Sigmoid colon (tissue), 4 donors: Measurements from ENCODE around the gene ADCY1.
"Not testable (repeated sequence)": the region's sequence is repeated elsewhere in the genome, so short reads cannot be mapped to it uniquely, and the experiment has no call there.

ENCODE experiments used
- EP300 ChIP-seq, 4 donors: sonication (generic); formaldehyde crosslinking; IDR thresholded peaks; one replicate each; pipeline ENCODE4 v1.6.1; 2017; ENCODE audit warnings: antibody characterized with exemption in 4 of 4
- POLR2A ChIP-seq, 2 donors: fragments of 450-650 bp; IDR thresholded peaks; one replicate each; pipeline ENCODE4 v1.6.1; 2016; ENCODE audit warnings: antibody characterized with exemption in 2 of 2, mild to moderate bottlenecking in 2 of 2, moderate library complexity in 2 of 2
- POLR2AphosphoS5 ChIP-seq, 4 donors: sonication (generic); formaldehyde crosslinking; IDR thresholded peaks; one replicate each; pipeline ENCODE4 v1.6.1; 2017; ENCODE audit warnings: antibody characterized with exemption in 4 of 4
- TF ChIP-seq, protein P1 (sequence below), 4 experiments: fragments of 450-650 bp in 3 of 4; fragments of 200-600 bp in 1 of 4; IDR thresholded peaks; one replicate each; pipeline ENCODE4 v1.5.1; 2016 to 2019; ENCODE audit warnings: antibody characterized with exemption in 4 of 4, mild to moderate bottlenecking in 3 of 4, moderate library complexity in 2 of 4

- TF ChIP-seq, protein P1, sequence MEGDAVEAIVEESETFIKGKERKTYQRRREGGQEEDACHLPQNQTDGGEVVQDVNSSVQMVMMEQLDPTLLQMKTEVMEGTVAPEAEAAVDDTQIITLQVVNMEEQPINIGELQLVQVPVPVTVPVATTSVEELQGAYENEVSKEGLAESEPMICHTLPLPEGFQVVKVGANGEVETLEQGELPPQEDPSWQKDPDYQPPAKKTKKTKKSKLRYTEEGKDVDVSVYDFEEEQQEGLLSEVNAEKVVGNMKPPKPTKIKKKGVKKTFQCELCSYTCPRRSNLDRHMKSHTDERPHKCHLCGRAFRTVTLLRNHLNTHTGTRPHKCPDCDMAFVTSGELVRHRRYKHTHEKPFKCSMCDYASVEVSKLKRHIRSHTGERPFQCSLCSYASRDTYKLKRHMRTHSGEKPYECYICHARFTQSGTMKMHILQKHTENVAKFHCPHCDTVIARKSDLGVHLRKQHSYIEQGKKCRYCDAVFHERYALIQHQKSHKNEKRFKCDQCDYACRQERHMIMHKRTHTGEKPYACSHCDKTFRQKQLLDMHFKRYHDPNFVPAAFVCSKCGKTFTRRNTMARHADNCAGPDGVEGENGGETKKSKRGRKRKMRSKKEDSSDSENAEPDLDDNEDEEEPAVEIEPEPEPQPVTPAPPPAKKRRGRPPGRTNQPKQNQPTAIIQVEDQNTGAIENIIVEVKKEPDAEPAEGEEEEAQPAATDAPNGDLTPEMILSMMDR (IDR thresholded peaks at IDR 0.05) = not testable (repeated sequence)
- not testable (repeated sequence) for TF ChIP-seq POLR2AphosphoS5, POLR2A, EP300 (IDR thresholded peaks at IDR 0.05)
Measured at GRCh38 chr7:45759464-45759863, 185.3 kb downstream of the ADCY1 start.
